Activated gamma-delta T cell treated with Interleukin-2 at 50 U/mL for 16 hours (primary cell): ENCODE measurements around the gene PLXDC1.
A peak's percentile ranks its signal among the peaks of the same experiment; 100 is the strongest.

Experiments used
- DNase-seq: peaks from one replicate; pipeline ENCODE4 v3.0.0-alpha.2; 2020

The PLXDC1 gene

GRCh38 chr17:39094607-39095308 lies 56.7 kb downstream of the PLXDC1 start:
- DNase-seq: peak; percentile 45

- DNase-seq: no peak
Measured at GRCh38 chr17:39092692-39093230, 58.7 kb downstream of the PLXDC1 start.

- no peak for DNase-seq
Measured at GRCh38 chr17:39090908-39091665, 60.4 kb downstream of the PLXDC1 start.

GRCh38 chr17:39090400-39090799 lies 61.0 kb downstream of the PLXDC1 start:
- DNase-seq: no peak

GRCh38 chr17:39084558-39084957 lies 66.9 kb downstream of the PLXDC1 start:
- DNase-seq: no peak

GRCh38 chr17:39083270-39083669 lies 68.2 kb downstream of the PLXDC1 start:
- DNase-seq: no peak

- no peak for DNase-seq
Measured at GRCh38 chr17:39082482-39082881, 69.0 kb downstream of the PLXDC1 start.

- DNase-seq: no peak
Measured at GRCh38 chr17:39081851-39082250, 69.6 kb downstream of the PLXDC1 start.

- no peak for DNase-seq
Measured at GRCh38 chr17:39080421-39081078, 70.9 kb downstream of the PLXDC1 start.

- DNase-seq: no peak
Measured at GRCh38 chr17:39079836-39080235, 71.6 kb downstream of the PLXDC1 start.

- no peak for DNase-seq
Measured at GRCh38 chr17:39077866-39078265, 73.6 kb downstream of the PLXDC1 start.

GRCh38 chr17:39077252-39077651 lies 74.2 kb downstream of the PLXDC1 start:
- DNase-seq: no peak

- DNase-seq: no peak
Measured at GRCh38 chr17:39074676-39075075, 76.8 kb downstream of the PLXDC1 start.

- no peak for DNase-seq
Measured at GRCh38 chr17:39073916-39074315, 77.5 kb downstream of the PLXDC1 start.

GRCh38 chr17:39073353-39073752 lies 78.1 kb downstream of the PLXDC1 start:
- no peak for DNase-seq

- no peak for DNase-seq
Measured at GRCh38 chr17:39071573-39071972, 79.9 kb downstream of the PLXDC1 start.

GRCh38 chr17:39069114-39069756 lies 82.2 kb downstream of the PLXDC1 start:
- peak; percentile 19 for DNase-seq

- DNase-seq: no peak
Measured at GRCh38 chr17:39064819-39065218, 86.6 kb downstream of the PLXDC1 start.

- no peak for DNase-seq
Measured at GRCh38 chr17:39064374-39064773, 87.1 kb downstream of the PLXDC1 start.

GRCh38 chr17:39063681-39064069 lies 87.8 kb downstream of the PLXDC1 start:
- no peak for DNase-seq

- DNase-seq: no peak
Measured at GRCh38 chr17:39062846-39063680, 88.4 kb downstream of the PLXDC1 start.

GRCh38 chr17:39058524-39058923 lies 92.9 kb downstream of the PLXDC1 start:
- no peak for DNase-seq
